Endothelial cell of umbilical vein (primary cell): ENCODE measurements around the gene GPR162. TPM values are rescaled to one million over a fixed set of nuclear protein-coding genes. Genes with fewer than 3 reads are reported as not detected.

Experiments used
- BruUV-seq: library from RNA; stranded (reverse); fragments of 400-500 nt; replicated peaks from 2 replicates; lab custom pipeline; 2021; lab: Mats Ljungman, UMichigan
- CTCF ChIA-PET: fragments of 300-600, 350-600 bp; sonication (Branson Sonifier 250); formaldehyde crosslinking; loops from one replicate; lab custom pipeline; 2021; ENCODE audit warnings: antibody characterized with exemption, inconsistent platforms; lab: Charles Lee
- POLR2A ChIA-PET: fragments of 300-600, 350-600 bp; sonication (Branson Sonifier 250); formaldehyde crosslinking; loops from one replicate; lab custom pipeline; 2021; ENCODE audit warnings: antibody characterized with exemption, inconsistent platforms; lab: Charles Lee
- DNase-seq: peaks from one replicate; pipeline ENCODE4 v3.0.0-alpha.2; 2011; ENCODE audit warnings: low read depth, low spot score
- FAIRE-seq: peaks from 2 replicates; lab custom pipeline; 2011; peaks lifted over from hg19 to GRCh38; lab: Jason Lieb, UNC
- H2AFZ ChIP-seq: 2 replicates; pipeline ENCODE4 v1.6.0; 2012; ENCODE audit warnings: low read depth, low read length, control low read depth, inconsistent platforms
- H3K27ac ChIP-seq: 2 replicates; pipeline ENCODE4 v1.5.1; 2011; ENCODE audit warnings: low read depth, mild to moderate bottlenecking, control low read depth, low read length, moderate library complexity; ENCODE audit not compliant: insufficient read depth
- H3K27me3 ChIP-seq, 2 experiments: 2 replicates each; pipeline versions ENCODE4 v1.6.0 to v1.6.1; 2011; ENCODE audit warnings: low read length in 2 of 2, mixed read lengths in 1 of 2; ENCODE audit not compliant: control insufficient read depth in 2 of 2, insufficient read depth in 2 of 2
- H3K36me3 ChIP-seq, 2 experiments: 2 replicates in 1 of 2; 3 replicates in 1 of 2; pipeline ENCODE4 v1.5.1; 2011; ENCODE audit warnings: low read length in 2 of 2, mild to moderate bottlenecking in 1 of 2, moderate library complexity in 1 of 2; ENCODE audit not compliant: control insufficient read depth in 2 of 2, insufficient read depth in 2 of 2; ENCODE audit errors: extremely low read depth in 1 of 2
- H3K4me1 ChIP-seq: 3 replicates; pipeline ENCODE4 v1.5.1; 2011; ENCODE audit warnings: mild to moderate bottlenecking, low read length; ENCODE audit not compliant: control insufficient read depth, insufficient read depth; ENCODE audit errors: extremely low read depth
- H3K4me2 ChIP-seq: 2 replicates; pipeline ENCODE4 v1.6.1; 2011; ENCODE audit warnings: low read length, control low read depth, mixed read lengths; ENCODE audit not compliant: insufficient read depth
- H3K4me3 ChIP-seq, 3 experiments: fragments of 200-600 bp in 1 of 3; sonication (generic), shearing (Covaris generic) in 1 of 3; replicated peaks in 1 of 3; 2 replicates each; pipeline ENCODE4 v1.5.1; 2011 to 2016; ENCODE audit warnings: control low read depth in 3 of 3, low read length in 3 of 3, mild to moderate bottlenecking in 2 of 3, inconsistent platforms in 1 of 3, low read depth in 1 of 3, moderate library complexity in 1 of 3; ENCODE audit not compliant: insufficient read depth in 1 of 3
- H3K79me2 ChIP-seq: 2 replicates; pipeline ENCODE4 v1.6.0; 2012; ENCODE audit warnings: low read length, inconsistent platforms; ENCODE audit not compliant: control insufficient read depth, insufficient read depth
- H3K9ac ChIP-seq: replicated peaks from 2 replicates; pipeline ENCODE3; 2011; ENCODE audit warnings: low read length, control low read depth; ENCODE audit not compliant: insufficient read depth; ENCODE audit errors: extremely low read depth
- H3K9me1 ChIP-seq: replicated peaks from 3 replicates; pipeline ENCODE4 v1.6.0; 2011; ENCODE audit warnings: mild to moderate bottlenecking, low read length; ENCODE audit not compliant: control insufficient read depth, insufficient read depth; ENCODE audit errors: extremely low read depth
- H3K9me3 ChIP-seq: replicated peaks from 2 replicates; pipeline ENCODE4 v1.5.1; 2012; ENCODE audit warnings: low read length, inconsistent platforms; ENCODE audit not compliant: control insufficient read depth, insufficient read depth
- H4K20me1 ChIP-seq: replicated peaks from 2 replicates; pipeline ENCODE3; 2011; ENCODE audit warnings: mild to moderate bottlenecking, low read length; ENCODE audit not compliant: control insufficient read depth, insufficient read depth; ENCODE audit errors: extremely low read depth
- EZH2 ChIP-seq: IDR thresholded peaks from 2 replicates; pipeline ENCODE4 v1.6.1; 2012; ENCODE audit warnings: borderline replicate concordance, low read depth, mild to moderate bottlenecking, moderate library complexity, low read length, inconsistent platforms; ENCODE audit not compliant: severe bottlenecking
- FOS ChIP-seq: IDR thresholded peaks from 2 replicates; pipeline ENCODE4 v1.6.1; 2011; ENCODE audit warnings: mild to moderate bottlenecking, low read length, moderate library complexity, borderline replicate concordance; ENCODE audit not compliant: insufficient read depth
- GATA2 ChIP-seq: IDR thresholded peaks from 2 replicates; pipeline ENCODE4 v1.7.0; 2011; ENCODE audit warnings: low read depth, mild to moderate bottlenecking, moderate library complexity, mixed read lengths, low read length; ENCODE audit not compliant: insufficient read length, insufficient read depth
- JUN ChIP-seq: IDR thresholded peaks from 2 replicates; pipeline ENCODE4 v1.6.1; 2011; ENCODE audit warnings: borderline replicate concordance, low read depth; ENCODE audit not compliant: insufficient read length, insufficient read depth
- MYC ChIP-seq: IDR thresholded peaks from one replicate; pipeline ENCODE4 v1.6.1; 2011; ENCODE audit warnings: mild to moderate bottlenecking, low read depth, low read length
- POLR2A ChIP-seq: IDR thresholded peaks from 2 replicates; pipeline ENCODE4 v1.6.1; 2012; ENCODE audit warnings: low read depth, mild to moderate bottlenecking, control low read depth, low read length
- POLR2AphosphoS5 ChIP-seq: IDR thresholded peaks from 2 replicates; pipeline ENCODE4 v1.6.1; 2012; ENCODE audit warnings: low read depth, mild to moderate bottlenecking, control low read depth, low read length, moderate library complexity; ENCODE audit not compliant: insufficient read depth
- dilution Hi-C: fragments of 300-500 bp; cut with MboI; formaldehyde crosslinking; loops from one replicate; pipeline ENCODE4 v1.15.0; 2019; ENCODE audit warnings: low sequenced_read_pairs; ENCODE audit not compliant: extremely low pct_ligation_motif_present
- intact Hi-C: fragments of 100-400 bp; cut with micrococcal nuclease; formaldehyde crosslinking; loops from one replicate; pipeline ENCODE4 v1.10.0; 2022
- polyA plus RNA-seq, 4 experiments: library from polyadenylated mRNA; depleted of rRNA in 3 of 4; stranded (reverse) in 3 of 4; unstranded in 1 of 4; fragments of >200 nt; gene quantifications; 2 replicates each; pipeline versions ENCODE4 v1.2.1 to v1.2.3, GENCODE V29; 2011 to 2012; ENCODE audit warnings: missing spikeins in 1 of 4
- total RNA-seq: library from RNA; stranded (reverse); gene quantifications from 2 replicates; pipeline ENCODE4 v1.2.3, GENCODE V29; 2021
- TF ChIP-seq, protein P1 (sequence below), 2 donors: IDR thresholded peaks; 1 replicate in 1 of 2; 2 replicates in 1 of 2; pipeline ENCODE4 v1.5.1; 2011; ENCODE audit warnings: low read length in 2 of 2, mild to moderate bottlenecking in 2 of 2, moderate library complexity in 2 of 2, control low read depth in 1 of 2, inconsistent platforms in 1 of 2, low read depth in 1 of 2; ENCODE audit not compliant: insufficient read depth in 1 of 2; ENCODE audit errors: extremely low read depth in 1 of 2
- TF ChIP-seq, protein P2 (sequence below): IDR thresholded peaks from 2 replicates; pipeline ENCODE4 v1.6.1; 2011; ENCODE audit not compliant: insufficient read depth, insufficient read length

The GPR162 gene
- total and polyA plus RNA-seq, 2 donors (not counting 3 experiments of a cell fraction or from before 2014, with no cell fraction given): 9.7 to 13.7 TPM

DNA sequence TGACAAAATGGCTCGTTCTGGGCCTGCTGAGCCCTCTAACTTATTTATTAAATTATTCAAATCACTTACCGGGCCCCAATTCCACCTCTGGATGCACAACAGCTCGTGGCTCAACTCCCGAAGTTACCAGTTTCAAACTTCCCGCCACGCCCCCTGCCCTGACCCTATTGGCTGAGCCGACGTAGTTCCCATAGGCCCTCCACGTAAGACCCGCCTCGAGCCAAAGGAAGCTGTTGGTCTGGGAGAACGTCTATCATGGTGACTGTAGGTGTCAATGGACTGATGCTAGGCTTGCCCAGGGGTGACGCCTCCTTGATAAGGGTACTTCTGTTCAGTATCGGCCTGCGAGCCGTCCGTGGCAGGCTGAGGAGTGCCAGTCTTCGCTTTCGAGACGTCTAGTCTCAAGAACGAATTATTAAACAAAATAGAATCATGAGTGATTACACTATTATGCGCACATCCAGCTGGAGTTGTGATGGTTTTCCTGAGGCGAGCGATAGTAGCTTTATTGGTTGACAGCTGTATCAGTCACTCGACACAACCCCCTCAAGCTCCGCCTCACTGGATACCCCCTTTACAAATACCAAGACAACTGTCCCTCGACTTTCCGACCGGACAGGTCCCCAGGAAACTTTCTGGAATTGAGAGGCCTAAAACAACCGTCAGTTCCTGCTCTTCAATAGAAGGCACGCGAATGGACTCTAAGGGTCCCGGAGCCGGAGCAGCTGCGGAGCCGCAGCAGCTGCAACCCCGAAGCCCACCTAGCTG, 29.7 kb downstream of the GPR162 start, which contains the start of gene CDCA3:
Gene CDCA3, minus strand, starts transcription at position 134 of the 768 bp plus-strand sequence. CDS start 334 bp downstream, outside the sequence.
- FAIRE-seq (peak; percentile 100), DNase-seq (peak; percentile 97)
- peak within 1 kb of the TSS; percentile 85 for H3K4me2 ChIP-seq
- peak within 1 kb of the TSS; percentile 56 for H2AFZ ChIP-seq
- CTCF ChIA-PET: interaction anchor here (0.7 to 4.6 kb wide), 14 partner anchors 10 to 231 kb away, joined by 3 to 30 read pairs (median 4); partner anchors contain the start of genes COPS7A, GNB3, MLF2 and SPSB2
- intact Hi-C loops (loop anchor here (1.0 to 2.0 kb wide), 2 partner anchors 17 to 98 kb away; partner anchors contain the start of gene MLF2), dilution Hi-C loops (no loop called here)
- TF ChIP-seq FOS (no peak), POLR2A (peak; percentile 82), POLR2AphosphoS5 (peak; percentile 70), EZH2 (no peak), JUN (no peak), MYC (no peak), GATA2 (no peak)
- TF ChIP-seq, protein P1, sequence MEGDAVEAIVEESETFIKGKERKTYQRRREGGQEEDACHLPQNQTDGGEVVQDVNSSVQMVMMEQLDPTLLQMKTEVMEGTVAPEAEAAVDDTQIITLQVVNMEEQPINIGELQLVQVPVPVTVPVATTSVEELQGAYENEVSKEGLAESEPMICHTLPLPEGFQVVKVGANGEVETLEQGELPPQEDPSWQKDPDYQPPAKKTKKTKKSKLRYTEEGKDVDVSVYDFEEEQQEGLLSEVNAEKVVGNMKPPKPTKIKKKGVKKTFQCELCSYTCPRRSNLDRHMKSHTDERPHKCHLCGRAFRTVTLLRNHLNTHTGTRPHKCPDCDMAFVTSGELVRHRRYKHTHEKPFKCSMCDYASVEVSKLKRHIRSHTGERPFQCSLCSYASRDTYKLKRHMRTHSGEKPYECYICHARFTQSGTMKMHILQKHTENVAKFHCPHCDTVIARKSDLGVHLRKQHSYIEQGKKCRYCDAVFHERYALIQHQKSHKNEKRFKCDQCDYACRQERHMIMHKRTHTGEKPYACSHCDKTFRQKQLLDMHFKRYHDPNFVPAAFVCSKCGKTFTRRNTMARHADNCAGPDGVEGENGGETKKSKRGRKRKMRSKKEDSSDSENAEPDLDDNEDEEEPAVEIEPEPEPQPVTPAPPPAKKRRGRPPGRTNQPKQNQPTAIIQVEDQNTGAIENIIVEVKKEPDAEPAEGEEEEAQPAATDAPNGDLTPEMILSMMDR (IDR thresholded peaks at IDR 0.05; ENCODE audit: extremely low read depth in 1 of 2, insufficient read depth in 1 of 2, low read depth in 1 of 2, low read length in 2 of 2): no peak
- TF ChIP-seq, protein P2, sequence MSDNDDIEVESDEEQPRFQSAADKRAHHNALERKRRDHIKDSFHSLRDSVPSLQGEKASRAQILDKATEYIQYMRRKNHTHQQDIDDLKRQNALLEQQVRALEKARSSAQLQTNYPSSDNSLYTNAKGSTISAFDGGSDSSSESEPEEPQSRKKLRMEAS: peak; percentile 37
- peaks cover 12 to 20% of the 10 kb centered on the region in 2 experiments for H3K36me3 ChIP-seq
- H3K79me2 ChIP-seq: peaks cover 42% of the 10 kb centered on the region
- H3K4me3 ChIP-seq: peak within 1 kb of the TSS; percentile 47 to 93 (median 70)
- H3K9me3 ChIP-seq: no peaks in the 10 kb centered on the region
- peak within 1 kb of the TSS; percentile 33 for H3K27ac ChIP-seq
- no TSS peak for BruUV-seq
- POLR2A ChIA-PET: interaction anchor here (1.1 to 3.2 kb wide), 8 partner anchors 8 to 127 kb away, joined by 3 to 48 read pairs (median 6); partner anchors contain the start of genes COPS7A, MLF2, PTMS and SPSB2
- H3K9me1 ChIP-seq: no peaks in the 10 kb centered on the region
- H3K9ac ChIP-seq: peak within 1 kb of the TSS; percentile 37
- no peaks in the 10 kb centered on the region for H3K27me3 ChIP-seq
- H3K4me1 ChIP-seq: peaks cover 24% of the 10 kb centered on the region
- no peaks in the 10 kb centered on the region for H4K20me1 ChIP-seq
